AG10803 (cell line): ENCODE results near the gene LMX1B.

Experiments
- DNase-seq: peaks from one replicate; pipeline ENCODE4 v3.0.0; 2010; ENCODE audit warnings: low read depth
- H3K4me3 ChIP-seq: 2 replicates; pipeline ENCODE4 v1.5.1; 2011; ENCODE audit warnings: mild to moderate bottlenecking, low read length, control low read depth
- CTCF ChIP-seq: conservative IDR thresholded peaks from 2 replicates; pipeline ENCODE4 v1.5.1; 2011; ENCODE audit warnings: mild to moderate bottlenecking, low read length, control low read depth, inconsistent platforms

The LMX1B gene

GRCh38 chr9:126609191-126609590 lies 4.5 kb upstream of the LMX1B start:
- no peak for TF ChIP-seq CTCF
- no peak overlapping the region for H3K4me3 ChIP-seq
- DNase-seq, result no peak

GRCh38 chr9:126609711-126610388 lies 3.9 kb upstream of the LMX1B start:
- no peak for TF ChIP-seq CTCF
- DNase-seq, result no peak
- no peak overlapping the region for H3K4me3 ChIP-seq

GRCh38 chr9:126611193-126611591 lies 2.5 kb upstream of the LMX1B start:
- DNase-seq, result no peak
- H3K4me3 ChIP-seq, result no peak overlapping the region
- no peak for TF ChIP-seq CTCF

GRCh38 chr9:126611592-126612325 lies 2.0 kb upstream of the LMX1B start:
- DNase-seq, result peak; percentile 41
- peak; percentile 63 for TF ChIP-seq CTCF
- no peak overlapping the region for H3K4me3 ChIP-seq

GRCh38 chr9:126612326-126612812 lies 1.4 kb upstream of the LMX1B start:
- TF ChIP-seq CTCF, result no peak
- DNase-seq, result no peak
- H3K4me3 ChIP-seq, result no peak overlapping the region

- no peak for TF ChIP-seq CTCF
- no peak overlapping the region for H3K4me3 ChIP-seq
- DNase-seq, result no peak
Observed at GRCh38 chr9:126612813-126613641, 701 bp upstream of the LMX1B start.
